IMR-90 (cell line): ENCODE measurements around the gene DBNDD2. TPM values are rescaled to one million over a fixed set of nuclear protein-coding genes. Genes with fewer than 3 reads are reported as not detected.
A peak's percentile ranks its signal among the peaks of the same experiment; 100 is the strongest.

Experiments
- ATAC-seq: fragments of 200-7000 bp; cut with Tn5 transposase; 2 replicates; pipeline ENCODE4 v1.9.1; 2020; ENCODE audit warnings: low read depth, mild to moderate bottlenecking, moderate library complexity
- BruUV-seq: library from RNA; stranded (reverse); fragments of 400-500 nt; replicated peaks from 2 replicates; lab custom pipeline; 2021; lab: Mats Ljungman, UMichigan
- CTCF ChIA-PET: fragments of 300-600 bp; formaldehyde crosslinking; extraction: SDS; loops from one replicate; lab custom pipeline; 2021; ENCODE audit warnings: antibody characterized with exemption; lab: Yijun Ruan, JAX
- POLR2A ChIA-PET: fragments of 300-600 bp; sonication (Branson Sonifier 250); formaldehyde crosslinking; loops from one replicate; lab custom pipeline; 2022; ENCODE audit warnings: antibody characterized with exemption; ENCODE audit not compliant: unreplicated experiment; lab: Charles Lee
- DNase-seq: peaks from one replicate; pipeline ENCODE4 v3.0.0; 2013
- H2AFZ ChIP-seq: replicated peaks from 2 replicates; pipeline ENCODE3; 2013; ENCODE audit warnings: low read length, mild to moderate bottlenecking; ENCODE audit not compliant: poor library complexity
- H2AK5ac ChIP-seq: 2 replicates; pipeline ENCODE4 v1.6.1; 2013; ENCODE audit warnings: low read depth, low read length, inconsistent platforms
- H2AK9ac ChIP-seq: replicated peaks from 2 replicates; pipeline ENCODE3; 2013; ENCODE audit warnings: mild to moderate bottlenecking, low read depth, low read length, moderate library complexity; ENCODE audit not compliant: poor library complexity
- H2BK120ac ChIP-seq: 2 replicates; pipeline ENCODE4 v1.6.1; 2013; ENCODE audit warnings: low read depth, low read length, inconsistent platforms
- H2BK15ac ChIP-seq: 3 replicates; pipeline ENCODE4 v1.6.1; 2013; ENCODE audit warnings: low read depth, low read length, inconsistent platforms
- H2BK20ac ChIP-seq: 2 replicates; pipeline ENCODE4 v1.6.1; 2013; ENCODE audit warnings: low read depth, mild to moderate bottlenecking, inconsistent platforms, low read length, moderate library complexity
- H2BK5ac ChIP-seq: 2 replicates; pipeline ENCODE4 v1.6.1; 2013; ENCODE audit warnings: mild to moderate bottlenecking, low read depth, low read length, inconsistent platforms; ENCODE audit not compliant: poor library complexity, severe bottlenecking
- H3K14ac ChIP-seq: replicated peaks from 2 replicates; pipeline ENCODE4 v1.6.1; 2013; ENCODE audit warnings: low read depth, low read length, inconsistent platforms
- H3K18ac ChIP-seq: 2 replicates; pipeline ENCODE4 v1.6.1; 2013; ENCODE audit warnings: low read depth, low read length, control low read depth
- H3K23ac ChIP-seq: 2 replicates; pipeline ENCODE4 v1.6.1; 2013; ENCODE audit warnings: low read depth, low read length, inconsistent platforms
- H3K27ac ChIP-seq: 2 replicates; pipeline ENCODE4 v1.5.1; 2013; ENCODE audit warnings: mild to moderate bottlenecking, control low read depth, low read length; ENCODE audit not compliant: insufficient read depth
- H3K27me3 ChIP-seq: 2 replicates; pipeline ENCODE4 v1.6.1; 2013; ENCODE audit warnings: low read length; ENCODE audit not compliant: control insufficient read depth, insufficient read depth
- H3K36me3 ChIP-seq: 2 replicates; pipeline ENCODE4 v1.6.1; 2013; ENCODE audit warnings: low read length, mixed read lengths; ENCODE audit not compliant: control insufficient read depth, insufficient read depth
- H3K4ac ChIP-seq: 2 replicates; pipeline ENCODE4 v1.6.1; 2013; ENCODE audit warnings: low read depth, low read length, inconsistent platforms
- H3K4me1 ChIP-seq: 2 replicates; pipeline ENCODE4 v1.6.1; 2013; ENCODE audit warnings: low read length, mixed read lengths; ENCODE audit not compliant: control insufficient read depth, insufficient read depth
- H3K4me2 ChIP-seq: 2 replicates; pipeline ENCODE4 v1.6.1; 2013; ENCODE audit warnings: low read depth, mild to moderate bottlenecking, control low read depth, low read length, moderate library complexity
- H3K4me3 ChIP-seq: 2 replicates; pipeline ENCODE4 v1.5.1; 2013; ENCODE audit warnings: low read depth, mild to moderate bottlenecking, control low read depth, low read length, moderate library complexity; ENCODE audit not compliant: insufficient read depth
- H3K56ac ChIP-seq: 2 replicates; pipeline ENCODE4 v1.6.1; 2013; ENCODE audit warnings: low read length, inconsistent platforms; ENCODE audit not compliant: insufficient read depth; ENCODE audit errors: extremely low read depth
- H3K79me1 ChIP-seq, 2 experiments: 2 replicates each; pipeline ENCODE4 v1.6.1; 2013; ENCODE audit warnings: low read length in 2 of 2, inconsistent platforms in 1 of 2, low read depth in 1 of 2
- H3K9ac ChIP-seq: 2 replicates; pipeline ENCODE4 v1.6.1; 2013; ENCODE audit warnings: low read depth, low read length, control low read depth
- H3K9me1 ChIP-seq: 2 replicates; pipeline ENCODE4 v1.6.1; 2013; ENCODE audit warnings: low read length, inconsistent platforms; ENCODE audit not compliant: insufficient read depth
- H3K9me3 ChIP-seq: 2 replicates; pipeline ENCODE4 v1.6.1; 2013; ENCODE audit warnings: low read length; ENCODE audit not compliant: control insufficient read depth, insufficient read depth
- H4K20me1 ChIP-seq: 2 replicates; pipeline ENCODE4 v1.6.1; 2013; ENCODE audit warnings: low read length, inconsistent platforms; ENCODE audit not compliant: insufficient read depth
- H4K5ac ChIP-seq: 2 replicates; pipeline ENCODE4 v1.6.1; 2013; ENCODE audit warnings: mild to moderate bottlenecking, low read depth, low read length, control low read depth
- H4K8ac ChIP-seq, 2 experiments: 2 replicates each; pipeline ENCODE4 v1.6.1; 2013; ENCODE audit warnings: low read depth in 2 of 2, low read length in 2 of 2, control low read depth in 1 of 2, inconsistent platforms in 1 of 2
- H4K91ac ChIP-seq: 2 replicates; pipeline ENCODE4 v1.6.1; 2013; ENCODE audit warnings: low read depth, low read length, inconsistent platforms; ENCODE audit not compliant: insufficient read depth
- POLR2A ChIP-seq: IDR thresholded peaks from 2 replicates; pipeline ENCODE4 v1.6.1; 2012; ENCODE audit warnings: mild to moderate bottlenecking, low read depth, low read length
- WGBS, 2 experiments: methylation state at CpG; one replicate each; pipeline versions ENCODE4 v1.1.5 to v1.1.7; 2013; ENCODE audit warnings: missing lambda C conversion rate in 2 of 2; ENCODE audit not compliant: insufficient read length in 1 of 2; ENCODE audit errors: extremely low coverage in 2 of 2; 5-methylcytosine and 5-hydroxymethylcytosine counted together
- dilution Hi-C: fragments of 300-500 bp; cut with HindIII; formaldehyde crosslinking; loops from one replicate; pipeline ENCODE4 v1.14.3; 2018; ENCODE audit warnings: low sequenced_read_pairs; ENCODE audit not compliant: unreplicated experiment
- in situ Hi-C: fragments of 300-500 bp; cut with MboI; formaldehyde crosslinking; loops from 3 replicates; pipeline ENCODE4 v1.14.3; 2019; ENCODE audit warnings: low sequenced_read_pairs, inconsistent platforms, mixed read lengths
- intact Hi-C: fragments of 100-400 bp; cut with micrococcal nuclease; formaldehyde crosslinking; loops from 2 replicates; pipeline ENCODE4 v1.10.0; 2022
- polyA plus RNA-seq, 3 experiments: library from polyadenylated mRNA; depleted of rRNA; stranded (reverse); fragments of >200 nt; gene quantifications; 2 replicates each; pipeline ENCODE4 v1.2.3, GENCODE V29; 2012; ENCODE audit warnings: low replicate concordance in 1 of 3
- total RNA-seq: library from RNA; depleted of rRNA; stranded (reverse); fragments of >200 nt; gene quantifications from 2 replicates; pipeline ENCODE4 v1.2.3, GENCODE V29; 2012

The DBNDD2 gene
- total and polyA plus RNA-seq, 2 of the 4 experiments (the other 2 are of a cell fraction) = 1.3 to 9.3 TPM

DNA sequence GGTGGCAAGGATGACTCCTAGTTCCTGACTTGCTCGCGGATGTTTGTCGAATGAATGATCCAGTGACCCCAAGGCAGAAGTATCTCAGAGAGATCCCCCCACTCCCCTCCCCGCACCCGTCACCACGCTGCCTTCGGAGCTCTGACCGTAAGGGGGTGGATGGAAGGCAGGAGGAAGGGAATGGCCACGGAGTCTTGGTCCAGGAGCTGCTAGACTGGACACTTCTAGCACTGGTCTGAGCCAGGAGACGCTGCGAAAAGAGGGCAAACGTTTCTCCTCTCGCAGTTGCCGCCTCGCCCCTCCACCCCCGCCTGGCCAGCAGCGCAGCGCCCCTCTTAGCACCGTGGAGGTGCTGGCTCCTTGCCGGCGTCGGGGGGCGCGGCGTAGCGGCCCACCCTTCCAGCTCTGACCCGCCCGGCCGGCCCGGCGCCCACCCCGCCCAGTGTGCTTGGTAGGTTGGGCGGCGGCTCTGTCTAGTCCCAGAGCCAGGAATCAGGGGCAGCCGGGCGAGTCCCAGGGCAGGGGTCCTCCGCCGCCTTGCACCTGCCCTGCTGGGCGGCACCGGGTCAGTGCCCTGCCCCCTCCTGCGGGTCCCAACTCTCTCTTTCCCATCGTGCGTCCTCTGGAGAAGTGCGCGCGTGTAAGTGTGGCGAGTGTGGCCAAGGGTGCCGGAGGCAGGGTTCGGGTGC is 2.4 kb upstream of the DBNDD2 start:
- no peaks in the 10 kb centered on the region for H4K20me1 ChIP-seq
- no peak overlapping the region; the same call in 1 of the 2 replicates for H3K27ac ChIP-seq
- peak overlapping the region; percentile 37 for H2AK9ac ChIP-seq
- H4K5ac ChIP-seq = no peak overlapping the region
- no peak overlapping the region for H2BK20ac ChIP-seq
- no peak overlapping the region; the same call in 1 of the 2 replicates for H3K9ac ChIP-seq
- no peak overlapping the region for H2BK120ac ChIP-seq
- intact Hi-C loops = no loop called here
- H3K23ac ChIP-seq = 0 out of 2 replicates have a peak overlapping the region, but pooled peaks have one; percentile 66
- no peak for TF ChIP-seq POLR2A
- ATAC-seq (peak; percentile 30), DNase-seq (no peak)
- H3K79me1 ChIP-seq = peaks cover 0 to 10% of the 10 kb centered on the region in 2 experiments; a peak in 2 of 4 replicates
- in situ Hi-C loops = no loop called here
- ChIA-PET CTCF (interaction anchor here (1.3 kb wide), 1 partner anchor 12 kb away, joined by 4 read pairs; no protein-coding TSS in a partner anchor), POLR2A (no interaction called here)
- no peak overlapping the region for H4K91ac ChIP-seq
- no TSS peak for BruUV-seq
- H2BK5ac ChIP-seq = no peak overlapping the region
- H2BK15ac ChIP-seq = no peak overlapping the region
- peak overlapping the region in 1 of 2 experiments; percentile 51; a peak in 2 of 4 replicates for H4K8ac ChIP-seq
- H3K18ac ChIP-seq = no peak overlapping the region
- no peak overlapping the region for H2AK5ac ChIP-seq
- H3K9me1 ChIP-seq = no peaks in the 10 kb centered on the region
- peaks cover 4% of the 10 kb centered on the region; the same call in 1 of the 2 replicates for H3K4me1 ChIP-seq
- 0 out of 2 replicates have a peak overlapping the region, but pooled peaks have one; percentile 8 for H3K14ac ChIP-seq
- H3K9me3 ChIP-seq = peaks cover 2% of the 10 kb centered on the region; the same call in 1 of the 2 replicates
- dilution Hi-C loops = no loop called here
- no peaks in the 10 kb centered on the region for H3K27me3 ChIP-seq
- WGBS, 2 experiments = 0% methylated on average over 6 of the region's 49 CpGs; no CpG with 5 or more reads in 1 of the 2 experiments
- H3K4me2 ChIP-seq = peak overlapping the region; percentile 88
- no peaks in the 10 kb centered on the region; the same call in 1 of the 2 replicates for H3K36me3 ChIP-seq
- H2AFZ ChIP-seq = peak overlapping the region; percentile 92
- H3K4me3 ChIP-seq = peak overlapping the region; percentile 63
- H3K56ac ChIP-seq = no peak overlapping the region
- peak overlapping the region; percentile 45; the same call in 1 of the 2 replicates for H3K4ac ChIP-seq
